SH-SY5Y (cell line): ENCODE measurements around the gene EXOC2.

Experiments
- GATA2 ChIP-seq: IDR thresholded peaks from 2 replicates; pipeline ENCODE4 v1.6.1; 2011; ENCODE audit warnings: mild to moderate bottlenecking, low read depth, low read length
- GATA3 ChIP-seq: IDR thresholded peaks from 2 replicates; pipeline ENCODE4 v1.6.1; 2011; ENCODE audit warnings: low read depth, mild to moderate bottlenecking, low read length, moderate library complexity

- TF ChIP-seq GATA3 (no peak), GATA2 (no peak)
These were observed 190.2 kb downstream of the EXOC2 start for GRCh38 chr6:502761-503160.
